Stimulated activated CD8-positive, alpha-beta memory T cell treated with anti-CD3 and anti-CD28 coated beads, Interleukin-2, amount 100 ng/mL, for 1 hour (primary cell): ENCODE data around the gene NEK2.
"Not testable (repeated sequence)": the region's sequence is repeated elsewhere in the genome, so short reads cannot be mapped to it uniquely, and the experiment has no call there.

Experiments
- DNase-seq, 2 donors: peaks; one replicate each; pipeline ENCODE4 v3.0.0-alpha.2; 2020; ENCODE audit warnings: low read depth in 2 of 2

The NEK2 gene

GRCh38 chr1:211650904-211651303 lies 24.5 kb downstream of the NEK2 start:
- DNase-seq: no peak

DNA sequence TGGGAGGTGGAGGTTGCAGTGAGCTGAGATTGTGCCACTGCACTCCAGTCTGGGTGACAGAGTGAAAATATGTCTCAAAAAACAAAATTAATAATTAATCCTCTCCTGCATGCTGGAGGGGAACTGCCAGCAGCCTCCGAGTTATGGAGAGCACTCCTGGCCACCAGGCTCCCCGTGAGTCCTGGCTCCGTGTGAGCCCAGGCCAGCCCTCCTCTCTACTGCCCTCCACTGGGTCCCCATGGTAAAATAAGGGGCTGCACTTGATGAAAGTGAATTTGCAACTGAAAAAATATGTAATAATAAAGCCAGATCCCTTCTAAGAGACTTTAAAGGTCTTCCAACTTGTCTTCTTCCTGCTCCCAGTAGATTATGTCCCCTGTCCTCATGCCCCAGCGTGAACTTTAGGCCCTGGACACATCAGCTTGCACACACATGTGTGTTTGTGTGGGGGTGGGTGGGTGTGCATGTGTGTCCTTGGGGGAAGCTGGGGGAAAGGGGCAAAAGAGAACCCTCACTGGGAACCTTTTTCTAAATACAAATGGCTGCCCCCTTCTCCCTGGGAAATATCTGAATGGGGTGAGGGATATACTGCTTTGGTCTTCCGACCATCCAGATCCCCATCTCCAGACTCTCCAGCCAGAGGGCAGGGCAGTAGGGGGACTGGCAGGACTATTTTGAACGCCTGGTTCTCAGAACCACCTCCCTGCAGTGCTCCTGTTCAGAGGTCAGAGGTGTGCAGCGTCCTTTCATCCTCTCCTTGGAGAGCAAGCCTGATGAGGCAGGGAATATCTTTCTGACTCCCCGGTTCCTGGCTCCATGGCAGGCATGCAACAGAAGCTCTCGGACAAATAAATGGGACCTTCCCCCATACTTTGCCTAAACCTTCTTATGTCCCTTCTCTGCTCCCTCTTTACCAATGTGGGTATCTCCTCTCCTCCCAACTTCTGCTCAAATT lies 26.2 kb downstream of the NEK2 start:
- DNase-seq: no peak

GRCh38 chr1:211648336-211648735 lies 27.1 kb downstream of the NEK2 start:
- DNase-seq: no peak

DNA sequence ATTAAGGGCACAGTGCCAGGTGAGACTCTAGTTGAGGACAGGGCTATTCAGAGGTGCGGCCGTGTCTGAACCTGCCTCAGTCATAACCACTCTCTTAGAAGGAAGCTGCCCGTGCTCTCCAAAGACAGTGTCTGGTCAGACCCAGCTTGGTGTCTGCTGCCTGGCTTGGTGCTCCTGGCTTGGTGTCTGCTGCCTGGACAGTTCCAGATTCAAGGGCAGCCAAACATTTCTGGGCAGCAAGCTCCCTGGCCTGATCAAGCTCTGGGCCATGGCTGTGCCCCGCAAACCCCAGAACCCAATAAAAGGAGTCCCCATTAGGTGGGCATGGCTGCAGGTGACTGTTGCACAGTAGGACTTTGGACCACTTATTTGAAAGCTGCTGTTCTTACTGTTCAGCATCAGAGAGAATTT lies 27.7 kb downstream of the NEK2 start:
- no peak for DNase-seq

- DNase-seq: no peak
Observed at GRCh38 chr1:211646566-211646965, 28.9 kb downstream of the NEK2 start.

GRCh38 chr1:211645601-211646000 lies 29.8 kb downstream of the NEK2 start:
- DNase-seq: not testable (repeated sequence)

- no peak for DNase-seq
Observed at GRCh38 chr1:211644653-211645052, 30.8 kb downstream of the NEK2 start.

DNA sequence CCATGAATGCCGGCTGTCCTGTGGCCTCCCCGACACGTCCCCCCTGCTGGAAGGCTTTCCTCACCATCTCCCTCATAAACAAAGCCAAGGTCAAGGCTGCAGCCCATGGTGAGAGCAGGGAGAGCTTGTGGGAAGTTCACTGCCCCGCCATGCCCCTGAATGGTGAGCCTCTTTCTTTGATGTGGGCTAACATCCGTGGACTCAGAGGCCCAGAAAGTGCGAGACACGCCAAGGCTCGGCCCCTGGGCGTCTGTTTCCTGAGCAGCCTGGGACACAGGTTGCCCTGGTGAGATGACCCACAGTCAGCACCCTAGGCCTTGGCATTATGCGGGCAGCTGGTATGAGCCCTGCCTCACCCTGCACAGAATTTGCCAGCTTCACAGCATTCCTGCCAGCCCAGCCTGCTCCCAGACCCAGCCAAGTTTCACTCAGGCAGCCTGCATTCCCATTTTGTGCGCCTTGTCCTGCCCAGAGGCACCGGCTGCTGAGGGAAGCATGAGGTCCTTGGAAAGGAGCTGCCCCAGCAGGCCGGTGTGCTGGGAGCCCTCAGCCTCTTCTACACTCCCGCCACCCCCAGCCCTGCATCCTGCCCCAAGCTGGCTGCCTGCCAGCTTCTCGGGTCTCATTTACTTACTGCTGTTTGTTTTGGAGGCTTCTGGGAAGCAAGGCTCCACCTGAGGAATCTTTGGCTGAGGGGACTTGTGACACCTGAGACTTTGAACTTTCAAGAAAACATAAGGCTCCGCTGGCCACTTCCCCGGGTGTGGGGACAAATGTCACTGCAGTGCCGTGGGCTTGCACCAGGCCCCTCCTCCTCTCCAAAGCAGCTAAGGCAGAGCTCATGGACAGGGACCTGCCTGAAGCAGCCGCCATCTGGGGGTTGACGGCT lies 31.9 kb downstream of the NEK2 start:
- DNase-seq: no peak

DNA sequence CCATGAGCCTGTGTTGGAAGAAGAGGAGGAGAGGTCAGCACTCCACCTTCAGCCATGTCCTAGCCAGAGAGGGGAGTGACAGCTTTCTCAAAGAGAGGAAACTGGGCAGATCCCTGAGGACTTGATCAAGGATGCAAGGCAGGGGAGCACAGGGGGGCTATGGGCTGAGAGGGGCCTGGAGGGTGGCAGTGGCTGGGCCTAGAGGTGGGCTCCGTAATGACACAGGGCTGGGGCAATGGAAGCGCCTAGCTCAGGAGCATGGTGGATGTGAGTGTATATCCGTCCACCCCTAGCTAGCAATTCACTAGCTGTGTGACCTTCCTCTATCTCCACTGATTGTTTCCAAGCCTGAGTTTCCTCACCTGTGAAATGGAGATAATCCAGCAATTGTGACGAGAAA lies 32.6 kb downstream of the NEK2 start:
- DNase-seq: no peak

DNA sequence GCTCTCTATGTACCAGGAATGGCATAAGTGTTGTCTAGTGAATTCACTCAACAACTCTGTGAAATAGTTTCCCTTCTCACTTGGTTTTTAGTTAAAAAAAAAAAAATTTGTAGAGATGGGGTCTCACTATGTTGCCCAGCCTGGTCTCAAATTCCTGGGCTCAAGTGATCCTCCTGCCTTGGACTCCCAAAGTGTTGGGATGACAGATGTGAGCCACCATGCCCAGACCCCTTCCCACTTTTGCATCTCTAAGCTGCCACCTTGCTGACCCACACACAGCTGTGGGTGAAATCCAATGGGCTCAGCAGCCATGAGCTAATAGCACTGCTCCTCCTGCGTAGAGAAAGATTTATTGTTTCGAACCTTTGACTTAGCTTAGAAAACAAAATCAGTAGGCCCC lies 33.5 kb downstream of the NEK2 start:
- DNase-seq: no peak

- no peak for DNase-seq
Observed at GRCh38 chr1:211641044-211641800, 34.2 kb downstream of the NEK2 start.

DNA sequence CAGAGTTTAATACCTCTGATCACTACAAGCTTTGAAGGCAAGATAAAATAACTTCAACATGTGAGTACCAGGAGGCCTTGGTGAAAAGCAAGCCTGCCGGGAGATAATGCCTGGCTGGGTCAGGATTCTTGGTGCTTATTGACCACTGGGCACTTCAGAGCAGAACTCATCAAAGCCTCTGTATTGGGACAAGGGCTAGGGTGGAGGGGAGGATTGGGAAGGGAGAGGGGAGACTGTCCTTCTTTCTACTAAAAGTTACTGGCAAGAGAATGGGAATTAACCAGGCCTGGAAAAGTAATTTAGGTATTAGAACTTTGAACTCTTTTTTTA lies 35.2 kb downstream of the NEK2 start:
- DNase-seq: no peak

GRCh38 chr1:211639475-211640300 lies 35.7 kb downstream of the NEK2 start:
- DNase-seq: no peak

DNA sequence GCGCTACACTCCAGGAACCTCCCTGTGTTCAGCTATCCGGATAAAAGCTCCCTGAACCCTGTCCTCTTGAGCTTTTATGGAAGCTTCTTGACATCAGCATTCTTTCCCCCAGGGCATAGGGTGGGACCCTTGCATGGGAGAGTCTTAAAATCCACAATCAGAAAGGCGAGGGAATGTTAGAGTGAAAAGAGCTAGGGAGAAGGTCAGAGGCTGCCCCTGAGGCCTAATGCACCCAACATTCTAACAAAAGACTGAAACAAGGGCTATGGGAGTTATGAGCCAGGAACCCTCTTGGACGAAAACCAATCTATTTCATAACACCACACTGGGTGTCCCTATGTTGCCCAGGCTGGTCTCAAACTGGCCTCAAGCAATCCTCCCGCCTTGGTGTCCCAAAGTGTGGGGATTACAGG lies 36.7 kb downstream of the NEK2 start:
- no peak for DNase-seq

GRCh38 chr1:211638246-211638645 lies 37.2 kb downstream of the NEK2 start:
- DNase-seq: no peak

DNA sequence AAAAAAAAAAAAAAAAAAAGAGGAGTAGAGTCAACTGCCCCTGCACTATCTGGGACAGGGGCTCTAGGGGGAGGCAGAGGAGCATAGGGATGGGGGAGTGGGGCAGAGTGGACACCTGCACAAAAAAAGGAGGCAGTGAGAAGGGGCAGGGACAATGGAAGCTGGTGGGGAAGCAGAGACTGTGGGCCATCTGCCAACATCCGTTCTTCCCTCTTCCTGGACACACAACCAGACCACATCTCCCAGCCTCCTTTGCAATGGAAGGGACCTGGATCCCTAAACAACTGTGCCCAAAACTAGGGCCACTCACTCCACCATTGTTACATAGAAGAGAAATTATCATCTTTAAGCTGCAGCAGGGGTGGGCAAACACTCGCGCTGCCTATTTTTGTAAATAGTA lies 38.4 kb downstream of the NEK2 start:
- DNase-seq: no peak

- not testable (repeated sequence) for DNase-seq
Observed at GRCh38 chr1:211636575-211637029, 38.8 kb downstream of the NEK2 start.

DNA sequence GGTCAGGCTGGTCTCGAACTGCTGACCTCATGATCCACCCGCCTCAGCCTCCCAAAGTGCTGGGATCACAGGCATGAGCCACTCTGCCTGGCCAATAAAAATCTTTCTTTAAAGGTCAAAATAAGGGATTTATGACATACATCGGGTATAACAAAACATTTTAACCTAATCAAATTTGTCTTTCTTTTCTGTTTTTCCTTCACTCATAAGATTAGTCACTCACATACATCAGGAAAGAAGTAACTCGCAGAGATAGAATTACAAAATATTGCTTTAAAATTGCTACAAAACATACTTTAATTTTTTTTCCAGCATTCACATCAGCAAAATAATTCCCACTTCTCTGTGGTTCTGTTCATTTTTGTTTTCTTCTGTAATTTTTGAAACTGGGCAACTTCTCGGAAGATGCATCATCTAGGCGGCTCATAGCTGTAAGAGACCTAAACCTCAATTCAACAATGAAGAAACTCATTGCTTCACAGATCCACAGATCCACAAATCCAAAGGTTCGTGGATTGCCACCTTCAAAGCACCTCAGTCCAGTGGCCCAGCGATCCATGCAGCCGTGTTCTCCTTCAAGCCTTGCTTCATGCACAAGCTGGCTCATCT lies 39.7 kb downstream of the NEK2 start:
- no peak for DNase-seq

DNA sequence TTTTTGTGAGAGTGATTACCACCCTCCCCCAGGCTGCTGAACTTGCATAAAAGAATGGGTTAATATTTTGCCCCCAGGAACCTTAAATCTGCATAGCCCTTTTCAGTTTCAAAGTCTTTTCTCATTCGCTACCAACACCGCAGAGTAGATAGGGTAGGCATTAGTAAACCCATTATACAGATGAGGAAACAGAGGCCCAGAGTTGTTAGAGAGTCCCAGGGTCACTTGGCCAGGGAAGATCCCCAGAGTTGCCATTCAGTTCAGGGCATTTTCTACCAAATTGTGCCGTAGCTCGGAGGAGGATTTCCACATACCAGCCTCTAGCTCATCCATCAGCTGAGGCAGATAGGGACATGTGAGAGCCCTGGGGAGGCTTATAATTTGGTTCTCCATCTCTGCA lies 40.5 kb downstream of the NEK2 start:
- no peak for DNase-seq

- no peak for DNase-seq
Observed at GRCh38 chr1:211634461-211634860, 41.0 kb downstream of the NEK2 start.

DNA sequence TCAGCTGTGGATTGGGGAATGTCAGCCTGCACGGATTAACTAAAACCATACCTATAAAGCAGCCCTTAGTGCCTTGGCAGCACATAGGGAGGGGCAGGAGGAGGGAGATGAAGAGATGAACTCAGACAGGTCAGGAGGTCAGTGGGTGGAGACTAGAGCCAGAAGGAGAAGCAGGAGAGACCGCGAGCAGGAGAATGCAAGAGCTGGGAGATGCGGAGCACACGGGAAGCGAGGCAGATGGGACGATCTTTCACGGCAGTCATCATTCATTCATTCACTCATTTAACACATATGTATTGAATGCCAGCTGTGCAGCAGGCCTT lies 41.9 kb downstream of the NEK2 start:
- no peak for DNase-seq
